ENCODE measurements around the gene HMGB3.
"Not testable (repeated sequence)": the region's sequence is repeated elsewhere in the genome, so short reads cannot be mapped to it uniquely, and the experiment has no call there.

The HMGB3 gene

GRCh38 chrX:150982788-150983520 lies at the start of gene HMGB3:
TSS of gene HMGB3 (plus strand) at chrX:150983335. CDS start at chrX:150985600, 2,265 bp downstream.
- DNase-seq = peak; percentile 26

GRCh38 chrX:150933945-150934350 lies 49.2 kb upstream of the HMGB3 start:
- DNase-seq = no peak

- DNase-seq = no peak
These were observed 48.7 kb upstream of the HMGB3 start for GRCh38 chrX:150934453-150934852.

- DNase-seq = no peak
These were observed 47.7 kb upstream of the HMGB3 start for GRCh38 chrX:150935467-150935866.

GRCh38 chrX:150936556-150936955 lies 46.6 kb upstream of the HMGB3 start:
- DNase-seq = no peak

GRCh38 chrX:150940844-150941495 lies 42.2 kb upstream of the HMGB3 start:
- no peak for DNase-seq

- no peak for DNase-seq
These were observed 41.6 kb upstream of the HMGB3 start for GRCh38 chrX:150941580-150941979.

GRCh38 chrX:150942942-150943594 lies 40.1 kb upstream of the HMGB3 start:
- no peak for DNase-seq

- no peak for DNase-seq
These were observed 38.9 kb upstream of the HMGB3 start for GRCh38 chrX:150944233-150944632.

GRCh38 chrX:150954951-150955350 lies 28.2 kb upstream of the HMGB3 start:
- no peak for DNase-seq

- no peak for DNase-seq
These were observed 27.5 kb upstream of the HMGB3 start for GRCh38 chrX:150955590-150955989.

GRCh38 chrX:150958177-150958576 lies 25.0 kb upstream of the HMGB3 start:
- DNase-seq = no peak

GRCh38 chrX:150959557-150959956 lies 23.6 kb upstream of the HMGB3 start:
- no peak for DNase-seq

GRCh38 chrX:150961631-150962030 lies 21.5 kb upstream of the HMGB3 start:
- DNase-seq = no peak

GRCh38 chrX:150964416-150964815 lies 18.7 kb upstream of the HMGB3 start:
- DNase-seq = not testable (repeated sequence)

- DNase-seq = no peak
These were observed 16.9 kb upstream of the HMGB3 start for GRCh38 chrX:150966235-150966634.

- no peak for DNase-seq
These were observed 16.4 kb upstream of the HMGB3 start for GRCh38 chrX:150966742-150967141.

- DNase-seq = no peak
These were observed 15.3 kb upstream of the HMGB3 start for GRCh38 chrX:150967786-150968185.

GRCh38 chrX:150968862-150969720 lies 14.0 kb upstream of the HMGB3 start:
- DNase-seq = no peak

- no peak for DNase-seq
These were observed 10.7 kb upstream of the HMGB3 start for GRCh38 chrX:150972450-150972849.

GRCh38 chrX:150975655-150976390 lies 7.3 kb upstream of the HMGB3 start:
- DNase-seq = no peak

- DNase-seq = no peak
These were observed 5.5 kb upstream of the HMGB3 start for GRCh38 chrX:150977411-150978162.
